Testis (tissue), 3 donors: Measurements from ENCODE around the gene ANKRD11. TPM values are rescaled to one million over a fixed set of nuclear protein-coding genes. Genes with fewer than 3 reads are reported as not detected.

Experiments used
- DNase-seq: peaks from one replicate; pipeline ENCODE4 v3.0.0-alpha.2; 2019
- H3K27ac ChIP-seq, 2 donors: fragments of 200-600 bp; sonication (generic); one replicate each; pipeline ENCODE4 v1.5.1; 2019
- H3K27me3 ChIP-seq: fragments of 200-600 bp; sonication (generic); one replicate; pipeline ENCODE4 v1.5.1; 2019
- H3K36me3 ChIP-seq: fragments of 200-600 bp; sonication (generic); one replicate; pipeline ENCODE4 v1.5.1; 2017; ENCODE audit warnings: low read depth; ENCODE audit errors: missing control alignments
- H3K4me1 ChIP-seq: fragments of 200-600 bp; sonication (generic); one replicate; pipeline ENCODE4 v1.5.1; 2019
- H3K4me3 ChIP-seq, 2 donors: fragments of 200-600 bp; sonication (generic); one replicate each; pipeline ENCODE4 v1.5.1; 2017 to 2019
- H3K9me3 ChIP-seq: fragments of 200-600 bp; sonication (generic); one replicate; pipeline ENCODE4 v1.5.1; 2017
- POLR2A ChIP-seq: fragments of 450-650 bp; IDR thresholded peaks from one replicate; pipeline ENCODE4 v1.6.1; 2017; ENCODE audit warnings: antibody characterized with exemption, mild to moderate bottlenecking, moderate library complexity
- WGBS, 2 donors: methylation state at CpG; one replicate each; pipeline ENCODE4 v1.1.5; 2018; 5-methylcytosine and 5-hydroxymethylcytosine counted together
- intact Hi-C: fragments of 100-400 bp; cut with DNase I; formaldehyde crosslinking; loops from one replicate; pipeline ENCODE4 v1.15.1; 2023; ENCODE audit warnings: low total_unique reads
- polyA plus RNA-seq: library from polyadenylated mRNA; stranded (reverse); fragments of 350-450 nt; fragmentation: Illumina TruSeq; extraction: RNeasy Lipid Tissue Mini Kit (QIAGEN cat#74804); gene quantifications from one replicate; pipeline ENCODE4 v1.2.3, GENCODE V29; 2014; ENCODE audit warnings: low read depth, low replicate concordance; ENCODE audit not compliant: insufficient read depth
- total RNA-seq, 2 donors: library from RNA; depleted of rRNA; stranded (reverse); fragments of >200 nt; gene quantifications; one replicate each; pipeline ENCODE4 v1.2.3, GENCODE V29; 2016
- TF ChIP-seq, protein P1 (sequence below), 3 experiments: fragments of 450-650 bp in 2 of 3; fragments of 200-600 bp in 1 of 3; sonication (generic) in 1 of 3; IDR thresholded peaks; one replicate each; pipeline ENCODE4 v1.5.1; 2016 to 2019; ENCODE audit warnings: antibody characterized with exemption in 3 of 3, mild to moderate bottlenecking in 2 of 3, moderate library complexity in 1 of 3

The ANKRD11 gene
- total and polyA plus RNA-seq, 3 donors from 2014 or later: 49.7 to 187 (median 150) TPM

DNA sequence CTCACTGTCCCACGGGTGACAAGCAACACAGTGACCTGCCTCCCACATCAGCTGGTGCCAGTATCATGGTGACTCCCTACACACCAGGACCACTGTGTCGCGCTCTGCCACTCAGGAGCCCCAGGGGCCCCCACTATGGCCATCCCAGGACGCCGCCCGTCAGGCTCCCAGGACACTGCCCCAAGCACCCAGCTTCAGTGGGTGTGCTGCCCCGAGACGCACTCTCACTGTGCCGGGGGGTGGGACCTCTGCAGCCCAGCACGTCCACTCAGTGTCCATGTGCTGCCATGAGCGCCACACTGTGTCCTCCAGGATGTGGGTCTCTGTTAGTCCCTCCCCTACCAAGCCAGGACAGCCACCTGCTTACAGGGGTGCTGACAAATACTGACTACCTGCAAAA lies 152.4 kb downstream of the ANKRD11 start:
- Histone ChIP-seq H3K27ac (no peak overlapping the region), H3K36me3 (no peaks in the 10 kb centered on the region), H3K4me1 (peaks cover 31% of the 10 kb centered on the region), H3K9me3 (no peaks in the 10 kb centered on the region), H3K4me3 (no peak overlapping the region), H3K27me3 (no peaks in the 10 kb centered on the region)
- WGBS, 2 donors: 73 to 93% methylated on average over 5 to 11 of the region's 11 CpGs
- no peak for DNase-seq
- no peak for TF ChIP-seq POLR2A
- TF ChIP-seq, protein P1, sequence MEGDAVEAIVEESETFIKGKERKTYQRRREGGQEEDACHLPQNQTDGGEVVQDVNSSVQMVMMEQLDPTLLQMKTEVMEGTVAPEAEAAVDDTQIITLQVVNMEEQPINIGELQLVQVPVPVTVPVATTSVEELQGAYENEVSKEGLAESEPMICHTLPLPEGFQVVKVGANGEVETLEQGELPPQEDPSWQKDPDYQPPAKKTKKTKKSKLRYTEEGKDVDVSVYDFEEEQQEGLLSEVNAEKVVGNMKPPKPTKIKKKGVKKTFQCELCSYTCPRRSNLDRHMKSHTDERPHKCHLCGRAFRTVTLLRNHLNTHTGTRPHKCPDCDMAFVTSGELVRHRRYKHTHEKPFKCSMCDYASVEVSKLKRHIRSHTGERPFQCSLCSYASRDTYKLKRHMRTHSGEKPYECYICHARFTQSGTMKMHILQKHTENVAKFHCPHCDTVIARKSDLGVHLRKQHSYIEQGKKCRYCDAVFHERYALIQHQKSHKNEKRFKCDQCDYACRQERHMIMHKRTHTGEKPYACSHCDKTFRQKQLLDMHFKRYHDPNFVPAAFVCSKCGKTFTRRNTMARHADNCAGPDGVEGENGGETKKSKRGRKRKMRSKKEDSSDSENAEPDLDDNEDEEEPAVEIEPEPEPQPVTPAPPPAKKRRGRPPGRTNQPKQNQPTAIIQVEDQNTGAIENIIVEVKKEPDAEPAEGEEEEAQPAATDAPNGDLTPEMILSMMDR (IDR thresholded peaks at IDR 0.05): no peak
- intact Hi-C loops: loop anchor here (10.0 kb wide), 1 partner anchor 167 kb away; the partner anchor contains the start of gene SPG7

DNA sequence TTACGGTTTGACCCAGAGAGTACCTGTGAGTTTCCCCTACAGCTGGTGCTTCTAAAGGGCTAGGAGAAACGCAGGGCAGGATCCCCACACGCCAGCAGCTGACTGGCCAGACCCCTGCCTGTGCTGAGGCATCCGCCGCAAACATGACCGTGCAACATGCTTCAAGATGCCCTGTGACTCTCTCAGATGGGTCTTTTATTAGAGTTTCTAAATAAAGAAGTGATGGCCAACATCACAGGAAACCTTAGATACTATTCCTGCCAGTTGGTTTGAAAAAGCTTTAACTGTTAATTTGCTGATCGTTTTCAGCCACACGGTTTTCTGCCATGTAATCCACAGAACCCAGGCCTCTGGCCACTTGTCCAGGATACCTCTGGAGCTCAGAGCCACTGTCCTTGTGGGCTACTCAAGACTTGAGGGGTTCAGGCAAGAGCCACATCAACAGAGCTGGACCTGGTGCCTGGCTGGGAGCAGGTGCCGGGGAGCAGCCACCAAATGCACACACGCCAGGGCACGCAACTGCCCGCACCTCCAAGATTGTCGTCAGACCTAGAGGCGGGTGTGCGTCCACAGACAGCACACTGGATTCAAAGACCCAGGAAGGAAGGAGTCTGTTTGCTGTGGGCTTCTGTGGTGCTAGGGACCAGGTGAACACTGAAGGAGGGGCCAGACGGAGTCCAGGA lies 154.4 kb downstream of the ANKRD11 start:
- intact Hi-C loops: loop anchor here (10.0 kb wide), 1 partner anchor 169 kb away; the partner anchor contains the start of gene SPG7
- no peaks in the 10 kb centered on the region for H3K27me3 ChIP-seq
- no peak overlapping the region for H3K4me3 ChIP-seq
- no peak overlapping the region for H3K27ac ChIP-seq
- H3K4me1 ChIP-seq: peaks cover 35% of the 10 kb centered on the region
- H3K36me3 ChIP-seq: no peaks in the 10 kb centered on the region
- DNase-seq: no peak
- TF ChIP-seq, protein P1 (IDR thresholded peaks at IDR 0.05): no peak
- TF ChIP-seq POLR2A: no peak
- no peaks in the 10 kb centered on the region for H3K9me3 ChIP-seq
- WGBS, 2 donors: 81 to 82% methylated on average over 16 of the region's 16 CpGs

DNA sequence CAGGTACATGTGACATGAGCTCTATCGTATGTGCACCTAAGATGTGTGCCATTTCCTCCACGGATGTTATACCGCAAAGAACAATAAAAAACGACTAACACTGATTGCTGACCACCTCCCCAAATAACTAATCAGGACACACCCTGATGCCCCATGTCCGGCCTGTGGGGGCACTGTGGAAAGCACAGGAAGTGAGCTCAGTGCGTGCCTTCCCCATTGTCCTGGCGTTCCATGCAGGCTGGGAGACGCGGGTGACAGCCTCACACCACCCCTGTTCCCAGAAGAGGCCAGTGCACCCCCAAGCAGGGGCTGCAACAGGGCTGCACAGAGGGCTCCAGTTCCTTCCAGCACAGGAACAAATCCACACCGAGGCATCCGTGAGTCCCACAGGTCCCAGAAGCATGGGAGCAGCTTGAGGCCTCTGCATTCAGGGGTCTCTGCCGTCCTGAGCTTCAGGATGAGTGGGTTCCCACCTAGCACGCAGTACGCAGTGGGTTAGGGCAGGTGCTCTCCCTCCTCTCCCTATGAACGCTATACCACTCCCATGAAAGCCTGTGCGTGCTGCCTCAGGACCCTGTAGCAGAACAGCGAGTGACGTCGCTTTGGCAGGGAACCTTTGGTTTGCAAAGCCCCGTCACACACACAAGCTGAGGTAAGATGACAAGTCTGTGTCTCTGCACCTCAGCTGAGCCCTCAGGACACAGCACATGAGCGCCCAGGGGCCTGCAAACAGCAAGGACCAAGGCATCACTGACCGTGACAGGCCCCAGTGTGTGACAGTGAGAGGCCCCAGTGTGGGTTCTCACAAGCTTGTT lies 155.2 kb downstream of the ANKRD11 start:
- DNase-seq: no peak
- 80 to 82% methylated on average over 22 of the region's 22 CpGs for WGBS, 2 donors

DNA sequence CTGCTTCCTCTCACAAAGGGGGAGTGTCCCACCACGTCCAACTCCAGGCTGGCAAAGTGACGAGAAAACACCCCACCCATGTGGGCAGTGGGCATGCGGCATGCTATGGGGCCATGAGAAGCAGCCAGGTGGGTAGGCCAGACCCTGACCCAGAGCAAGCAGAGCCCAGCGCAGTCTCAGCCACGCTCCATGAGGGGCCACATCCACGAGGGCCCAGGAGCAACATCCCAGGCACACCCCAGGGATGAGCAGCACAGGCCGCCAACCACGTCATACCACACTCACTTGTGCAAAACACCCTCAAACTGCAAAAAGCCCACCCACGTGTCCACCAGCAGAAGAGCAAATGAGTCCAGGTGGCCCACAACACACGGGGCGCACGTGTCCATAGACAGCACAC lies 155.9 kb downstream of the ANKRD11 start:
- TF ChIP-seq, protein P1 (IDR thresholded peaks at IDR 0.05): no peak
- no peak for TF ChIP-seq POLR2A
- Histone ChIP-seq H3K4me3 (no peak overlapping the region), H3K36me3 (no peaks in the 10 kb centered on the region), H3K27ac (peak overlapping the region in 1 of 2 donors; percentile 35), H3K4me1 (peaks cover 40% of the 10 kb centered on the region), H3K27me3 (no peaks in the 10 kb centered on the region), H3K9me3 (no peaks in the 10 kb centered on the region)
- intact Hi-C loops: loop anchor here (10.0 kb wide), 1 partner anchor 170 kb away; the partner anchor contains the start of gene SPG7
- 33 to 80% methylated on average over 3 to 12 of the region's 12 CpGs for WGBS, 2 donors
- no peak for DNase-seq

More for the DNA sequence above, 155.2 kb downstream of the ANKRD11 start:
- H3K9me3 ChIP-seq: no peaks in the 10 kb centered on the region
- no peaks in the 10 kb centered on the region for H3K27me3 ChIP-seq
- no peak overlapping the region for H3K27ac ChIP-seq
- H3K36me3 ChIP-seq: no peaks in the 10 kb centered on the region
- intact Hi-C loops: loop anchor here (10.0 kb wide), 1 partner anchor 170 kb away; the partner anchor contains the start of gene SPG7
- H3K4me3 ChIP-seq: no peak overlapping the region
- H3K4me1 ChIP-seq: peaks cover 38% of the 10 kb centered on the region
- TF ChIP-seq, protein P1 (IDR thresholded peaks at IDR 0.05): no peak
- no peak for TF ChIP-seq POLR2A
